GM19395 (cell line): ENCODE measurements around the gene CGB2.
"Not testable (repeated sequence)": the region's sequence is repeated elsewhere in the genome, so short reads cannot be mapped to it uniquely, and the experiment has no call there.

Experiments used
- ATAC-seq: cut with Tn5 transposase; IDR thresholded peaks from one replicate; pipeline ENCODE4 v1.9.1; 2021; ENCODE audit warnings: mild to moderate bottlenecking, moderate library complexity; ENCODE audit not compliant: unreplicated experiment

Gene CGB2

DNA sequence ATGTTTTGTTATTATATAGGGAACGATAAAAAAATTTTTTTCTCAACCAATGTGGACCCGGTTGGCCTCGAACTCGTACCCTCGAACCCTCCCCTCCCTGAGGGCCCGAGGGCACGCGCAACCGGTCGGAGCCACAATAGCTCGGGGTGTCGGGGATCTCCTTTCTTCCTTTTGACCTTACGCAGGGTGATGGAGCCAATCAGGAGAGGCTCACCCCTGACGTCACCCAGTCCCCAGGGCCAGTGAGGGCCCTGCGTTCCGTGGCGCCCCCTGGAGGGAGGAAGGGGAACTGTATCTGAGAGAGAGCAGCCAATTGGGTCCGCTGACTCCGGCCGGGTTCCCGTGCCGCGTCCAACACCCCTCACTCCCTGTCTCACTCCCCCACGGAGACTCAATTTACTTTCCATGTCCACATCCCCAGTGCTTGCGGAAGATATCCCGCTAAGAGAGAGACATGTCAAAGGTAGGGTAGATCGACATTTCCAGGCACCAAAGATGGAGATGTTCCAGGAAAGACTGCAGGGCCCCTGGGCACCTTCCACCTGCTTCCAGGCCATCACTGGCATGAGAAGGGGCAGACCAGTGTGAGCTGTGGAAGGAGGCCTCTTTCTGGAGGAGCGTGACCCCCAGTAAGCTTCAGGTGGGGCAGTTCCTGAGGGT is at the start of gene CGB2:
Gene CGB2, plus strand, starts transcription at position 249 of the 660 bp plus-strand sequence. Its CDS starts 206 bp downstream, at position 455.
- not testable (repeated sequence) for ATAC-seq

DNA sequence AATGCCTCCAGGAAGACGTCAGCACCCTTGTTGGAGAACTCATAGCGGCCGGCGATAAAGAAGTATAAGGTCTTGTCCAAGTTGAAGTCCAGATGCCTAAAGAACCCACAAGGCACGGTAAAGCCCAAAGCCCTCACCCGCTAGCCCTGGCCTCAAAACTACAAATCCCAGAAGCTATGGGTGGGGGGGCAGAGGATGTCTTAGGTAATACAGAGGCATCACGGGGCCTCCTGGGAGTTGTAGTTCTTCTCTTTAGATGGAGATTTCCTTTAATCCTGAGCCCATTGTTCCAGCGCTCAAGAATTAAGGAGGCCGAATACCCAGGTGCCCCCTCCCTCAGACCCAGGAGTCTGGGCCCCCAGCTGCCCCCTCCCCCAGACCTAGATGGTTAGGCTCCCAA is 49.4 kb upstream of the CGB2 start:
- ATAC-seq, result no peak

DNA sequence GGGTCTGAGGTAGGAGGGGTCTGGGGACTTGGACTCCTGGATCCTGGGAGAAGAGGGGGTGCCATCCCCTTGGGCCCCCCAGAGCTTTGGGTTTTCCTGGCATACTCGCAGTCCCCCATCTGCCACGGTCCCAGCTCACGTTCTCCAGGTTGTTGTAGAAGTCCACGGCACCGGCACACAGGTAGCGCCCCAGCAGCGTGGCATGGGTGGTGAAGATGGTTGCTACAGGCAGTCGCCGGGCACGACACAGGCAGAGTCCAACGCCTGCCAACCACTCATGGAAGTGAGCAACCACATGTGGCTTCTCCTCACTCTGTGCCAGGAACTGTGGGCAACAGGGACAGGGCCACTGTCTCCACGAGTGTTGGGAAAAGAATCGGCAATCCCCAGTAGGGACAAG is 46.0 kb upstream of the CGB2 start:
- ATAC-seq, result no peak

DNA sequence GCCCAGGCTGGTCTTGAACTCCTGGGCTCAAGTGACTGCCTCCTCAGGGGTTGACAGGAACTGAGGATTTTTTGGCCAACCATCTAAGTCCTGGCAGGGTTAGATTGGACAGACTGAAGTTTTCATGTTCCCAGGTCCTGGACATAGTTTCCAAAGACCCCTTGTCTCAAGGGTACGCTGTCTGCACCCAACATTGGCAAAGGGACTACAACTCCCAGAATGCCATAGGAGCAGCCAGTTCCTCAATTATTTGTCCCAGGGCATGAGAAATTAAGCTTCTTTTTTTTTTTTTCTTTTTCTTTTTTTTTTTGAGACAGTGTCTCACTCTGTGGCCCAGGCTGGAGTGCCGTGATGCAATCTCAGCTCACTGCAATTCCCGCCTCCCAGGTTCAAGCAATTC is 45.5 kb upstream of the CGB2 start:
- ATAC-seq, result no peak

DNA sequence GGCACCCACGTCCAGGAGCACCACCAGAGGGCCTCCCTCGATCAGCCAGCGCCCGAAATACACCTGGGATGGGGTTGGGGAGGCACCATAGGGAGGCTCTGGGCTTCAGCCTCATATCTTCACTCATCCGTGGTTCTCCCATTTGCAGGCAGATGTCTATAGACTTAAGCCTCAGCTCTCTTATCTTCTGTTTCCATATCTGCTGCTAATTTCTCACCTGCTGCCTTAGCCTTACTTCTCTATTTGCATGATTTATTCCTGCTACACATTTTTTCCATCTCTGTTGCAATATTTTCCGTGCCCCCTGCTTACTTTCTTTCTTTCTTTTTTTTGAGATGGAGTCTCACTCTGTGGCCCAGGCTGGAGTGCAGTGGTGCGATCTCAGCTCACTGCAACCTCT is 44.4 kb upstream of the CGB2 start:
- no peak for ATAC-seq

DNA sequence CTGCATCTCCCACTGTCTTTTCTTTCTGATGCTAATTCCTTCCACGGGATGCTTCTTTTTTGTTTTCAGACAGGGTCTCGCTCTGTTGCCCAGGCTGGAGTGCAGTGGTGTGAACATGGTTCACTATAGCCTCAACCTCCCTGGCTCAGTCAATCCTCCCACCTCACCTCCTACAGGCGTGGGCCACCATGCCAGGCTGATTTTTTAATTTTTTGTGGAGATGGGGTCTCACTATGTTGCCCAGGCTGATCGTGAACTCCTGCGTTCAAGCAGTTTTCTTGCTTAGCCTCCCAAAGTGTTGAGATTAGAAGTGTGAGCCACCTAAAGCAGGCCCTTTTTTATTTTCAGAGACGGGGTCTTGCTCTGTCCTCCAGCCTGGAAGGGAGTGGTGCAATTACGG is 43.4 kb upstream of the CGB2 start:
- no peak for ATAC-seq

DNA sequence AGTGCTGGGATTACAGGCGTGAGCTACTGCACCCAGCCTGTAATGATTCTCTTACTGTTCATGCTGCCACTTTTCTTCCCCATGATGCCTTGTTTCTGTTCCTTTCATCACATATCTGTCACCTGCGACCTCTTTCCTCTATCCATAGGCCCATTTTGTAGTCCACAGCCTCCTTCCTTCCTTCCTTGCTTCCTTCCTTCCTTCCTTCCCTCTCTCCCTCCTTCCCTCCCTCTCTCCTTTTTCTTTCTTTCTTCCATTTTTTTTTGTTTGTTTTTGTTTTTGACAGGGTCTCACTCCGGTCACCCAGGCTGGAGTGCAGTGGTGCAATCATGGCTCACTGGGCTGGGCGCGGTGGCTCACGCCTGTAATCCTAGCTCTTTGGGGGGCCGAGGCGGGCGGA is 42.8 kb upstream of the CGB2 start:
- ATAC-seq, result no peak

DNA sequence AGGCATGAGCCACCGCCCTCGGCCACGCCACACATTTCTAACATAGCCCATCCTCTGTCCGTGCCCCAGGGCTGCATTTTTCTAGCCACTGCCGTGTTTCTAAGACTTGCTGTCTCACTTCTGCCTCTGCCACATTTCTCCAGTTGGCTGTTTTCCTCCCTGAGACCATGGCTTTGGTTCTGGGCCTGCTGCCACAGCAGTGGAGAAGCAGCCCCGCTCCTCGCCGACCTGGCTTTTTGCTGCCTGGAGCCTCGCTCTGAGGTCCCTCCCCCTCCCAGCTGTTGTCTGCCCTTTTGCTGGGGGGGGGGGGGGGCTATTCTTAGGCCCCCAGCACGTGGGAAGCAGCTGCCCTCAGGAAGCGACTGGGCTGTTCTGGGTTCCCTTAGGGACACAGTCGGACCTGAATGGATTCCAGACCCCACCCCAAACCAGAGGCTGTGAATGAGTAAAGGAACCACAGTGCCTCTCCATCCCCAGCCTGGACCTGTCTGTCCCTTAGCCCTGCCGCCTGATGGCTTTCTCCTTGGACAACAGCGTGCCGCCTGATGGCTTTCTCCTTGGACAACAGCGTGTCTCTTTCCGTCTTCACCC is 41.9 kb upstream of the CGB2 start:
- no peak for ATAC-seq

DNA sequence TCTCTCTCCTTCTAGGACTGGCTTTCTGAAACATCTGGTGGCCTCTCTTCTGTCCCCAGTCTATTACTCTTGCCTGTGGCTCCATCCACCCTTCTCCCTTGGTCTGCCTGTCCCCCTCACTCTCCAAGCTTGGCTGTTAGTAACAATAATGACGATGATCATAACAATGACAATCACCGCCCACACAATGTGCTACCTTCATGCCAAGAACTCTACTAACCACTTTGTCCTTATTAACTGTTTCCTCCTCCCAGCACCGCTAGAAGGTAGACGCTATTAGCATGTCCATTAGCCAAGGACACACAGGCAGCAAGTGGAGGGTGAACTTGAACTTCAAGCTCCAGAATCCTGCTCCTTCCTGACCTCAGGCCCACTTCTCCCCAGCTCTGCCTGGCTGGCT is 41.3 kb upstream of the CGB2 start:
- ATAC-seq, result no peak

DNA sequence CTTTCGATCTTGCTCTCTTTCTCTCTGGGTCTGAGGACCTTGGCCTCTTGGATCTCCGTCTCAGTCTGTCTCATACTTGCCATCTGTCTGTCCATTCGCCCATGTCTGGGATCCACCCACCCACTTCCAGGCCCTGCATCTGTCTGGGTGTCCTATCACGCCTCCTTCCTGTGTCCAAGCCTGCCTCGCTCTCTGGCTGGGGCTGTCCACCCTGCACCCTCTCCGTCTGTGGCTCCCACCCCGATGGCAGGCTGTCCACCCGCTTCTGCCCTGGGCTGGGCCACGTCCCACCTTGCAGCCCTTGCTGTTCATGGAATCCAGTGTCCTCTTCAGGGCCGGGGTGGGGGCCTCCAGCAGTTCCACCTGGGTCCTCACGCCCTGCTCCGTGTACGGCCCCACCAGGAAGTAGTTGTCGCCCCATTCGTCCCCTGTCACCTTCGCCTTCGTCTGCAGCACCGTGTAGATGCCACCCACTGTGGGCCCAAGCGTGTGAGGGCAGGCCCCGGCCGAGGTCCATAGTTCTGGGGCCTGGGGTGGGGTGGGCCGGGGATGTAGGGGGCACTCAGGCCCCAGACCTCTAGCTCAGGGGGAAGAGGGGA is 40.6 kb upstream of the CGB2 start:
- ATAC-seq, result no peak

DNA sequence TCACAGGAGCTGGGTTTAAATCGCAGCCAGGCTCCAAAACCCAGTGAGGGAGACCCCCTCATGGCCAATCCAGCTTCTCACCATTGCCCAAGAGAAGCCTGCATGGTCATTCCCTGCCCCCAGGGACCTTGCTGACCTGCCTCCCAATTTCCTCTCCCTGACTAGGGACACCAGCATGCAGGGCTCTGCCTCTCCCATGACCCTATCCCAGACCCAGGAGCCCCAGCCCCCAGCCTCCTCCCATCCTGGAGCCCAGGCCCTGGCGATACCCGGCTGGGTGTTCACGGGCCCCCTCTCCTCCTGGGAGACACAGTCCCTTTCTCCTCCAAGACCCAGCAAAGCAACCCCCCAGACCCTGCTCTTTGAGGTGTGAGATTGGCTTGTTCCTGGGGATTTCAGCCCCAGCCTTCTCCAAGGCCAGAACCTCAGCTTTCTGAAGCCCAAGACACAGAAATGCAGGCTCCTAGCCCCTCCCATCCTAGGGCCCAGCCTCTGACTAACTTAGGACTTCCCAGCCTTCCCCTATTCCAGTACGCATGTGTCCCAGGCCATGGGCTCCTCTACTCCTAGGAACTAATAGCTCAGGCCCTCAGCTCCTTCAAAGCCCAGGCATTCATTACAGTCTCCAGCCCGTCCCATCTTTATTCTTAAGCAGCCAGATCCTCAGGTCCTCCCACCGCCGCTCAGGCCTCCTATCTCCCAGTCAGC is 39.7 kb upstream of the CGB2 start:
- ATAC-seq, result no peak

DNA sequence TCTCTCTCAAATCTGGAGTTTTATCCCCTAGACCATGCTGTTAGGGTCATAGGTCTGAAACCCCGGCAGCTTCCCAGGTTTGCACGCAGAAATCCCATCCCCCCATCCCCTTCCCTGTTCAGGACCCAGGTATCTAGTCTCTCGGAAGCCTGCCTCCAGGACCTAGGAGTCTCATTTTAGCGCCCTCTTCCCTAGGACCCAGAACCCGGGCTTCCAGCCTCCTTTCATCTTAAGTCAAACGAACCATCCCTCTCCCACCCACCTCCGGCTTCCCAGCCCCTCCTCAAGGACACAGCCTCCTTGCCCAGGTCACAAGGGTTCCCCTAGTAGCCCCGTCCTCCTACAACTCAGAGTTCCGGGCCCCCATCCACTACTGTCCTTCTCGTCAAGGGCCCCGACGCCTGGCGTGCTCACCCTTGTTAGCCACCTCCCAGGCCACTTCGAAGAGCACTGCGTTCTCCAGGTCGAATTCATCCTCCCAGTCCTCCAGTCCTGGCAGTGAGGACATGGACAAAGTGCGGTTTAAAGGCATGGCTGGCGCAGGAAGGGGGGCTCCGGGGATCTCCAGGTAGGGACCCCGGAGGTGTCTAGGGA is 39.0 kb upstream of the CGB2 start:
- ATAC-seq, result peak; percentile 13

DNA sequence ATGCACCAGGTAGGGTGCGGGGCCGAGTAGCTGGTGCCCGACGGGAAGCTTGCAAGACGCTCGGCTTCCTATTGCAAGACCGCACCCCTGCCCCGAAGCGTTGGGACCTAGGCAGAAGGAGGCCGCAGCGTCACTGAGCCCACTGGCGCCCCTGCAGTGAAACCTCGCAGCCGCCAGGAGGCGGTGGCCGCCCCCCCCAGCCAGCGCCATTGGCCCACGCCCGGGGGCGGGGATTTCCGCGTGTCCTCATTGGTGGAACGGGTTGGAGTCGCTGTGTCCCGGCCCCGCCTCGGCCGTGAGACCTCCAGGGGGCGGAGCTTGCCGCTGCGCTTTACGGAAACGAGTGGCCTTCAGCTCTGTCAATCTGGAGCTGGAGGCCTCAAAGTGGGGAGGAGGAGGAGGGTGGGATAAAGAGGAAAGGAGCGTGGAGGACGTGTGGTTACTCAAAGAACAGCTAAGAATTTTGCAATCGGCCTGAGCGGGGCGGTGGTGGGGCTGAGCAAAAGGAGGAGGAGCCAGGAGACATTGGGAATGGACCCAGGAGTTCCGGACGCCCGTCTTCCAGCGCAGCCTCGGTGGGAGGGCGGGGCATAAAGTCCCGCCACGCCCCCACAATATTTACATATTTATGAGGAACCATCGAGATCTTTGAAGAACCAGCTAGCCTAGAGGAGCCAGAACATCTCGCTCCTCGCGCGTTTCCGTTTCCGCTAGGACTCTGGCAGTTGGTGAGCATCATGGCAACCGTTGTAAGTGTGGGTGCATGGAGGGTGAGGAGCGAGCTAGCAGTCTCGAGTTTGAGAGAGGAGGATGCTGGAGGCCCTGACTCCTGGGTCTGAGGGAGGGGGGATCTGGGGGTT is 38.3 kb upstream of the CGB2 start, which contains the start of the genes GYS1 and RUVBL2:
Gene GYS1, minus strand, starts transcription at position 135 of the 860 bp plus-strand sequence. CDS start 197 bp downstream, outside the sequence.
Gene RUVBL2, plus strand, starts transcription at position 713 of the 860 bp plus-strand sequence. Its CDS starts 25 bp downstream, at position 738.
- ATAC-seq, result peak; percentile 87

DNA sequence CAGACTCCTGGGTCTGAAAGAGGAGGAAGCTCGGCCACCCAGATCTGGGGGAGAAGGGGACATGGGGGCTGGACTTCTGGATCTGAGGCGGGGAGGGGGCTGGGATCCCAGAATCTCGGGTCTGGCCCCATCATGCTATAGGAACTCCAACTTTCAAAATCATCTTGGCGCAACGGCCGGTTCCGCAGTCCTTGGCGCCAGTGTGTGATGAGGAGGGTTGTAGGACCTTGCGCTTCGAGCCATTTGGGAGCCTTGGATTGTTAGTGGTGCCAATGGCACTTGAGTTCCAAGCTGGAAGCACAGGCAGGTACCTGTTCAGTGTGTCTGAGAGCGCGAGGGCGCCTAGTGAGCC is 37.7 kb upstream of the CGB2 start:
- no peak for ATAC-seq

DNA sequence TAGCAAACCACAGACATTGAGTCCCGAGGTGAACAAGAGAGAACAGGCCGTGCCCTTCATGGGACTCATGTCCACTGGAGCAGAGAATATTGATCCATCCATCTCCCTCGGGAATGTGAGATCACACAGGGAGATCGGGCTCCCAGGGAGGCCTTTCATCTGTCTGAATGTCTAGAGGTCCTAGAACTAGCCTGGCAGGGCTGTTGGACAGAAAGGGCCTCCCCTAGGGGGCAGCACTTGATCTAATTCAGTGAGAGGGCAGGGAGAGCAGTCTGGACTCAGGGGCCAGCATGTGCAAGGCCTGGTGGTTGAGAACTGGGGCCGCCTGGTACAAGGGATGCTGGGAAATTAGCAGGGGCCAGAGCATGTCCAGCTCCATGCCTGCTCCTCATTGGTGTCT is 33.7 kb upstream of the CGB2 start:
- ATAC-seq, result no peak

DNA sequence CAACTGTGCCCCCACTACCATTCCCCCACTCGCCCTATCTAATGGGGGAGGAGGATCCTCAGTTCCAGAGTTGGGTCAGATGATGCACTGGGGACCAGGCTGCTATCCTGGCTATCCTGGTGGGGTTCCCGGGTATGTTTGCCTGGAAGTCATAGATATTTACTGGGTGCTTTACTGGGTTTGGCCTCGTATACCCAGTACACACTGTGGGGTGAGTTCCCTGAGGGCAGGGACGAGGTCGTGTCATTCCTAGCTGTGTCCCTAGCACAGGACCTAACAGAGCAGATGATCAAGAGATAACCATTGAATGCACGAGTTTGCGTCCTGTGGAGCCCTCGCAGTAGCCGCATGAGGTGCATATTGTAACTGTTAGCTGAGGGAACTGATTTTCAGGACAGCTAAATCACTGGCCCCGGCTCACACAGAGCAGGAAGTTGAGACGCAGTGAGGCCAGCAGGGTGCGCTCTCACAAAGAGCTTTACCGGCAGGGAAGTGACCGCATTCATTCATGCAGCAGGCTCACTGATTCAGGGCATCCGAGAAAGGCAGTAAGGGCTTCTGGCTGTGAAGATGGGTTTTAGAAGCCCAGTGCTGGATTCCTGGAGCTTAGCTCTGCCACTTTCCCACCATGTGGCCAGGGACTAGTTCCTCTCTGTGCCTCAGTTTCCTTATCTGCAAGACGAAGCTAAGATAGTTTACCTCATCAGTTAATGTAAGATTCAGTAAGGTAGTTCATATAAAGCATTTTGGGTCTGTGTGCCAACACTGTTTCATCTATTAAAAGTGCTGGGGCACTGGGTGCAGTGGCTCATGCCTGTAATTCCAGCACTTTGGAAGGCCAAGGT is 32.0 kb upstream of the CGB2 start:
- ATAC-seq, result no peak

DNA sequence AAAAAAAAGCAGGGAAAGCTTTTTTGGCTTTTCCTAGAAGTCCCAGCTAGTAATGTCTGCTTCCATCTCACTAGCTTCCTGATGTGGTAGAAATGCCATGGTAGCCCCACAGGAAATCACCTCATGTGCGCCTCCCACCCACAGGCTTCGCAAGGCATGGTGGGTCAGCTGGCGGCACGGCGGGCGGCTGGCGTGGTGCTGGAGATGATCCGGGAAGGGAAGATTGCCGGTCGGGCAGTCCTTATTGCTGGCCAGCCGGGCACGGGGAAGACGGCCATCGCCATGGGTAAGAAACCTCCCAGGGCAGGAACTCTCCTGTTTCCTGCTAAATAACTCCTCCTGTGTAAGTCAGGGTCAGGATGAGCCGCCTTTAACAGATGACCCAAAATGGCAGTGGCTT is 27.6 kb upstream of the CGB2 start:
- no peak for ATAC-seq

DNA sequence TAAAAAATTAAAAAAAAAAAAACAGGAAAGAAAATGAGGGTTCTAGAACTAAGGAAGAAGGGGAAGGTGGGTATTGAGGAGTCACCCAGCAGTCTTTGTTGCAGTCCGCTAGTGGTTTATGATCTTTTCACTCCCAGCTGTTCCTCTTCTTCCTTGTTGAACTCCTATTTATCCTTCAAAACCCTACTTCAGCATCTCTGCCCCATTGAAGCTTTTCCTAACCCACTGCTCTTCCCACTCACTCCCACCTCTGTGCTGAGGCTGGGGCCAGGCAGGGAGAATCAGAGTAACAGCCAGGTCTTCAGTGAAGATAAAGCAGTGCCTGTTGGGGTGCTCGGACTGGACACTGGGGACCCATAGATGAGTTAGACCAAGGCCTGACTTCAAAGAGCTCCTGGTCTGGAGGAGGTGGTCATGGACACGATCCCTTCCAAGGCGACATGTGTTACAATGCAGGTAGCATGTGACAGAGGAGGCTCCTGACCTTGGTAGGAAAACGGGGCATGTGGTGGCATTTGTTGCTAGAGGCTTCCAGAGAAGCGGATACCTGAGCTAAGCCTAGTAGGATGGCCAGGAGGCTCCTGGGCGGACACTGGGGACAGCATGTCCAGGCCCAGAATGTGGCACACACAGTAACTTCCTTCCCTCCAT is 26.6 kb upstream of the CGB2 start:
- ATAC-seq, result no peak

DNA sequence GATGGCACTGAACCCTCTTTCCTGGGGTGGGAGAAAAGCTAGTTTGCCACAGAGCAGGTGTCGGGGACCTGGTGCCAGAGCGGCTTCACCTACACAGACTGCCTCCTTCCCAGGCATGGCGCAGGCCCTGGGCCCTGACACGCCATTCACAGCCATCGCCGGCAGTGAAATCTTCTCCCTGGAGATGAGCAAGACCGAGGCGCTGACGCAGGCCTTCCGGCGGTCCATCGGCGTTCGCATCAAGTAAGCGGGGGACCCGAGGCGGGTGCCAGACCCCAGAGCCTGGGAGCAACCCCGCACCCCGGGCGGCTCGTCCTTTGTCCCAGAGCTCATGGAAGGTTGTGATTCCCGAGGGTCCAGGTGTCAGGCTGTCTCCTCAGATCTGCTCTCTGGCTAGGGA is 24.8 kb upstream of the CGB2 start:
- no peak for ATAC-seq
